Neuron (in vitro differentiated cells): Measurements from ENCODE around the gene LDLRAP1.

Source experiments
- H2AFZ ChIP-seq: one replicate; pipeline ENCODE4 v1.6.1; 2013; ENCODE audit warnings: low read depth, mild to moderate bottlenecking, inconsistent platforms, low read length, moderate library complexity
- H3K27me3 ChIP-seq: one replicate; pipeline ENCODE4 v1.6.1; 2013; ENCODE audit warnings: low read length; ENCODE audit not compliant: insufficient read depth
- H3K36me3 ChIP-seq: one replicate; pipeline ENCODE4 v1.6.1; 2013; ENCODE audit warnings: low read length; ENCODE audit not compliant: insufficient read depth
- H3K4me1 ChIP-seq: one replicate; pipeline ENCODE4 v1.6.1; 2013; ENCODE audit warnings: low read length; ENCODE audit not compliant: insufficient read depth
- H3K4me3 ChIP-seq: 2 replicates; pipeline ENCODE4 v1.5.1; 2013; ENCODE audit warnings: mild to moderate bottlenecking, low read length, moderate library complexity
- H3K9me3 ChIP-seq: one replicate; pipeline ENCODE4 v1.6.1; 2013; ENCODE audit warnings: low read length

The LDLRAP1 gene

GRCh38 chr1:25543005-25543424 is 391 bp upstream of the LDLRAP1 start:
- H3K4me1 ChIP-seq, result peaks cover 13% of the 10 kb centered on the region
- H3K36me3 ChIP-seq, result no peaks in the 10 kb centered on the region
- H2AFZ ChIP-seq, result peak overlapping the region; percentile 82
- no peaks in the 10 kb centered on the region for H3K9me3 ChIP-seq
- peaks cover 2% of the 10 kb centered on the region for H3K27me3 ChIP-seq
- peak overlapping the region; percentile 68 for H3K4me3 ChIP-seq

DNA sequence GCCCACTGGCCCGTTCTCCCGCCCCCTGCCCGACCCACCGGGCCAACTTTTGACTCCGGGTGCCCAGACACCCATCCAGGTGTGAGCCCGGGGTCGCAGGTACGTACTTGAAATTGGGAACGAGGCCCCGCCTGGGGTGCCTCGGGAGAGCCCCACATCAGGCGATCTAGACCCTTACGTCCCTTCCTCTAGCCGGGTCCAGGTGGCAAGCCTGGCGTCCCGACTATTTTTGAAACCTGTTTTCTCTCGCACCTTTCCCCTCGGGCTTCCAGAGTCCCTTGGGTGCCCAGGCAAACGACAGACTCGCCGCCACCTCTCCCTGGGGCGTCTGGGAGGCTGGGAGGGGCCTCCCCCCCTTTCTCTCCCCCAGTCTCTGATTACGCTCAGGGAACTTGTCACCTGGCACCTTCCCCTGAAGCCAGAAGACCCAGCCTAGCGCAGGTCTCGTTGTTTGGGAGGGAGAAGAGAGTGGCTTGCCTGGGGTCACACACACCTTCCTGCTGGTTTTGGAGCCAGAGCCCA is 898 bp downstream of the LDLRAP1 start:
- Histone ChIP-seq H3K9me3 (no peaks in the 10 kb centered on the region), H3K36me3 (no peaks in the 10 kb centered on the region), H3K4me3 (peak overlapping the region; percentile 68), H3K4me1 (peaks cover 13% of the 10 kb centered on the region), H2AFZ (peak overlapping the region; percentile 82), H3K27me3 (peaks cover 2% of the 10 kb centered on the region)

DNA sequence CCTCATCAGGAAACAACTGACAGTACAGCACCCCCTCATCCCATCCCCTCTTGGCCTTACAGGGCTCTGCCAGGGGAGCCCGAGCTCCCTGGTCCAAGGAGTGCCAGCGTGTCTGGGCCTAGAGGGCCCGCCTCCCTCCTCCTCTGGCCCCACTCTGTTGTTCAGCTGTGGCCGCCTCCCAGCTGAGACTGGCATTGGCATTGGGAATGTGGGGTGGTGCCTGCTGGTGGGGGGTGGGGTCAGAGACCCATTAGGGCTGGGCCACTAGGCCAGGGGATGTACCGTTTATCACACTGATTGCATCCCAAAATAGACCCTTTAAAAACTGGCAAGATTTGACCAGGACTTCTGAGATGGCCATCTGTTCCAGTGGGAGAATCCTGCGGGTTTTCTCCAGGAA is 1.4 kb downstream of the LDLRAP1 start:
- H3K36me3 ChIP-seq, result no peaks in the 10 kb centered on the region
- peak overlapping the region; percentile 68 for H3K4me3 ChIP-seq
- peaks cover 2% of the 10 kb centered on the region for H3K27me3 ChIP-seq
- H3K4me1 ChIP-seq, result peaks cover 13% of the 10 kb centered on the region
- no peaks in the 10 kb centered on the region for H3K9me3 ChIP-seq
- no peak overlapping the region for H2AFZ ChIP-seq

DNA sequence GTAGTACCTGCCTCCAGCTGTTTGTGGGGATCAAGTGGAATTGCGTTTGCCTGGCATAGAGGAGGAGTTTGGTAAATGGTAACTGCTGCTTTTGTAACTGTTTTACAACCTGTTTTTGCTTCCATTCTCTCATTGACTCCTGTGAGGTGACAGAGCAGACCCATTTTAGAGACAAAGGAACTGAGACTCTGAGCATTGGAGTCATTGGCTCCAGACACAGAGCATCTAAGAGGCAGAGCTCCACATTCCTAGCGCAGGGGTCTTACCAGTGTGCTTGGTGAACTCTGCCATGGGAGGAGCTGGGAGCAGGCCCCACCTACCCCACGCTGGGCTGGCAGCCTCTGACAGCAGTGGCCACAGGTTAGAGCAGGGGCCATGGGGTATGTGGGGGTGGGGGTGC is 2.4 kb downstream of the LDLRAP1 start:
- Histone ChIP-seq H2AFZ (no peak overlapping the region), H3K4me1 (peaks cover 13% of the 10 kb centered on the region), H3K4me3 (no peak overlapping the region), H3K36me3 (no peaks in the 10 kb centered on the region), H3K27me3 (peaks cover 2% of the 10 kb centered on the region), H3K9me3 (no peaks in the 10 kb centered on the region)

- Histone ChIP-seq H3K9me3 (no peaks in the 10 kb centered on the region), H3K36me3 (no peaks in the 10 kb centered on the region), H2AFZ (no peak overlapping the region), H3K4me1 (peaks cover 13% of the 10 kb centered on the region), H3K4me3 (no peak overlapping the region), H3K27me3 (peaks cover 2% of the 10 kb centered on the region)
These were observed 2.8 kb downstream of the LDLRAP1 start for GRCh38 chr1:25546193-25546592.

- Histone ChIP-seq H3K36me3 (no peaks in the 10 kb centered on the region), H3K27me3 (no peaks in the 10 kb centered on the region), H3K4me1 (peaks cover 13% of the 10 kb centered on the region), H3K4me3 (no peak overlapping the region), H3K9me3 (no peaks in the 10 kb centered on the region), H2AFZ (no peak overlapping the region)
These were observed 5.2 kb downstream of the LDLRAP1 start for GRCh38 chr1:25548601-25549000.

DNA sequence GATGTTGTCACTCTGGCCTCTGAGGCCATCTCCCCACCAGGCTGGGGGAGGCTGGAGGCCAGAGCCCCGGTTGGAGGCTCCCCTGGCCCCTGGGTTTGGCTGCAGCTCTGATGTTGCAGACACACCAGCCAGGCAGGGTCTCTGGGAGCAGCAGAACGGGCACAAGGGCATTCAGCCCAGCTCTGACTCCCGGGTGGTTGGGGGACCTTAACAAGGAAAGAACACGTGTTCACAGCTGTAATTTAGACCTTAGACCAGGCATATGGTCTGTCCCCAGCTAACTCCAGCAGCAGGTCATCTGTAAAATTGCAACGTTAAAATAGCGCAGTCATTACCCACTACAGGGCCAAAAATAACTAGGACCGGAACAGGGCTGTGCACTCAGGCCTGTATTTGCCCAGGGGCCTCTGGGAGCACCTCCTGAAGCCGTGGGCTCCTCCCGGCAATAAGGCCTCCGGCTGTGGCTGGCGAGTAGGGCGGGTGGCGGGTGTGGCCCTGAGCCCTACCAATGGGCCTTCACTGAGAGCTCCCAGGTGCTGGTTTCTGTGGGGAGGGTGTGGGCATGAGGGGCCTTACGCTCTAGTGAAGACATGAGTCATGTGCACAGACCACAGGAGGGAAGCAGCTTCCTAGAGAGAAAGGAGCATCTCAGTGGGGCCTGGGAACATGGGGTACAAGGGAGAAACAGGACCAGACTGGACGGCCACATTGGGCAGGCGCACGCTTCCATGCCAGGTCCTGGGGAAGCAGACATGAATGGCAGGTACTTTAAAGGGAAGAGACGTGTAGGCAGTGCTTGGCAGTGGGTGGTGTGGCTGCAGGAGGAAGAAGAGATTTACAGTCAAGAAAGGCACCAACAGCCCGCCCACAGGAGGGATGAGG is 6.1 kb downstream of the LDLRAP1 start:
- no peak overlapping the region for H3K4me3 ChIP-seq
- no peaks in the 10 kb centered on the region for H3K9me3 ChIP-seq
- no peaks in the 10 kb centered on the region for H3K27me3 ChIP-seq
- no peak overlapping the region for H2AFZ ChIP-seq
- H3K4me1 ChIP-seq, result peaks cover 4% of the 10 kb centered on the region
- no peaks in the 10 kb centered on the region for H3K36me3 ChIP-seq

DNA sequence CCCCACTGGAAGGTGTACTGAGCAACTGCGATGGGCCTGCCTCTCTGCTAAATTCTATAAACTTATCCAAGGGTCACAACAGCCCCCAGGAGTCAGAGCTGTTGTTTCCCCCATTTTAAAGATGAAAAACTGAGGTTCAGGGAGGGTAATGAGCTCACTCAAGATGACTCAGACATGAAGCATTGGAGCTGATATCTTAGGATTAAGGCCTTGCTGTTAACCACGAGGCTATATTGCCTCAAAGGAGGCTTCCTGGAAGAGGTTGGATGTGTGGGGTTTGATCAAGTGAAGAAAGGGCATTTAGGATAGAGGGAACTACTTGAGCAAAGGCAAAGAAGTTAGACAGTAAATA is 6.7 kb downstream of the LDLRAP1 start:
- Histone ChIP-seq H3K27me3 (no peaks in the 10 kb centered on the region), H3K4me1 (no peaks in the 10 kb centered on the region), H3K4me3 (no peak overlapping the region), H3K36me3 (no peaks in the 10 kb centered on the region), H3K9me3 (no peaks in the 10 kb centered on the region), H2AFZ (no peak overlapping the region)

- Histone ChIP-seq H2AFZ (no peak overlapping the region), H3K36me3 (no peaks in the 10 kb centered on the region), H3K27me3 (no peaks in the 10 kb centered on the region), H3K9me3 (no peaks in the 10 kb centered on the region), H3K4me3 (no peak overlapping the region), H3K4me1 (no peaks in the 10 kb centered on the region)
These were observed 7.4 kb downstream of the LDLRAP1 start for GRCh38 chr1:25550683-25551310.

DNA sequence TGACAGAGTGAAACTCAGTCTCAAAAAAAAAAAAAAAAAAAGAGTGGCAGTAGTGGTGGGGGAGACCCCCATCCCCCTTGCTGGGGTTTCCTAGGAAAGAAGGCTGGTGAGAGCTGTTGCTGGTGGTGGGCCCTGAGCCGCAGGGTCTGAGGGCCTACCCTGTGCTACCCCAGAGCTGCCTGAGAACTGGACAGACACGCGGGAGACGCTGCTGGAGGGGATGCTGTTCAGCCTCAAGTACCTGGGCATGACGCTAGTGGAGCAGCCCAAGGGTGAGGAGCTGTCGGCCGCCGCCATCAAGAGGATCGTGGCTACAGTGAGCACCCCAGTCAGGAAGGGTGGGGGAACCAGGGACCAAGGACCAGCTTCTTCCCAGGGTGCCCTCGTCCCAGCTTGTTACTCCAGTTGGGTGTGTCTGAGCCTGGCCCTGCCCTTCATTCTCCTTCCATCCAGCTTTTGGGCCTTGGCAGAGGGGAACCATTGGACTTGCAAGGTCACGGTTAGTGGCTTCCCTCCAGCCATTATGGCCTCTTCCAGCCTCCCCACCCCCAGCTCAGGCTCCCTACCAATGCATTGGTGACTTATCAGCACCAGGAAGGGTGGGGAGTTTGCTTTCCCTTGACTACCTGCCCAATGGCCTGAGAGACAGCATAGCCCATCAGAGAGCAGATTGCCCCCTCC is 10.5 kb downstream of the LDLRAP1 start:
- Histone ChIP-seq H3K36me3 (no peaks in the 10 kb centered on the region), H3K27me3 (no peaks in the 10 kb centered on the region), H3K4me3 (no peak overlapping the region), H3K4me1 (no peaks in the 10 kb centered on the region), H3K9me3 (no peaks in the 10 kb centered on the region), H2AFZ (no peak overlapping the region)

GRCh38 chr1:25554430-25554780 is 11.0 kb downstream of the LDLRAP1 start:
- Histone ChIP-seq H3K4me3 (no peak overlapping the region), H2AFZ (no peak overlapping the region), H3K36me3 (no peaks in the 10 kb centered on the region), H3K9me3 (no peaks in the 10 kb centered on the region), H3K27me3 (no peaks in the 10 kb centered on the region), H3K4me1 (no peaks in the 10 kb centered on the region)

DNA sequence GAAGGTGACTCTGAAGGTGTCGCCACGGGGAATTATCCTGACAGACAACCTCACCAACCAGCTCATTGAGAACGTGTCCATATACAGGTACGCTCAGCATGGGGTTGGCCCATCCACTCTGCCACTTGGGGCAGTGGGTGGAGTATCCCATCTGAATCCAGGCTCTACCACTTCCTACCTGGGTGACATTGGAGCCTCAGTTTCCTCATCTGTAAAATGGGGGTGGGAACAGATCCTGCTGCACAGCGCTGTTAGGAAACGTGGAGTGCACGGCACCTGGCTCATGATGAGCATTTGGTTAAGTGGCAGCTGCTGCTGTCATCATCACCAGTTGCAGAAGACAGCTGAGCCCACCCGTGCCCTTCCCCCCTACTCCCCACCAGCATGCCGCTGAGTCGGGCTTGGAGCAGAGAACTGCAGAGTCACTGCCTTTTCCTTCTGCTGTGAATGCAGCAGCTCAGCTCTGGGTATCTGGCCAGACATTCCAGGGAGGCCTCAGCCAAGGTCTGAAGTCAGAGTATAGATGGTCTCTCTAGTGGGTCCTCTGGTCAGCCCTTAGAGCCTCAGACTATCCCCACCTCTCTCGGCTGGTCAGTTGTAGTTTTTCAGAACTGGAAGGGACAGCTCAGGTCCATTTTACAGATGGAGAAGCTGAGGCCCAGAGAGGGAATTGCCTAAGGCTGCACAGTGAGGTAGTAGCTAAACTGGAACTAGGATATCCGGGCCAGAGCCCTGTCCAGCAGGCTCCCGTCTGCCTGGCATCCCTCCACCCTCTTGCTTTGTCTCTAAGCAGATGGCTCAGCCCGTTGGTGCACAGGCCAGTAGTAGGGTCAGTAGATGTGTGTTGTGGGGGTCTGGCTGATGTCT is 11.7 kb downstream of the LDLRAP1 start:
- no peak overlapping the region for H2AFZ ChIP-seq
- H3K9me3 ChIP-seq, result no peaks in the 10 kb centered on the region
- no peaks in the 10 kb centered on the region for H3K4me1 ChIP-seq
- no peaks in the 10 kb centered on the region for H3K36me3 ChIP-seq
- no peak overlapping the region for H3K4me3 ChIP-seq
- no peaks in the 10 kb centered on the region for H3K27me3 ChIP-seq
